GM21367 (cell line): Measurements from ENCODE around the gene PREB.

ENCODE experiments used
- ATAC-seq: cut with Tn5 transposase; IDR thresholded peaks from one replicate; pipeline ENCODE4 v1.9.1; 2021; ENCODE audit not compliant: unreplicated experiment

PREB gene

GRCh38 chr2:27152796-27153464 lies 18.5 kb upstream of the PREB start:
- no peak for ATAC-seq

- no peak for ATAC-seq
Measured at GRCh38 chr2:27152102-27152795, 17.8 kb upstream of the PREB start.

- no peak for ATAC-seq
Measured at GRCh38 chr2:27150639-27151230, 16.3 kb upstream of the PREB start.

DNA sequence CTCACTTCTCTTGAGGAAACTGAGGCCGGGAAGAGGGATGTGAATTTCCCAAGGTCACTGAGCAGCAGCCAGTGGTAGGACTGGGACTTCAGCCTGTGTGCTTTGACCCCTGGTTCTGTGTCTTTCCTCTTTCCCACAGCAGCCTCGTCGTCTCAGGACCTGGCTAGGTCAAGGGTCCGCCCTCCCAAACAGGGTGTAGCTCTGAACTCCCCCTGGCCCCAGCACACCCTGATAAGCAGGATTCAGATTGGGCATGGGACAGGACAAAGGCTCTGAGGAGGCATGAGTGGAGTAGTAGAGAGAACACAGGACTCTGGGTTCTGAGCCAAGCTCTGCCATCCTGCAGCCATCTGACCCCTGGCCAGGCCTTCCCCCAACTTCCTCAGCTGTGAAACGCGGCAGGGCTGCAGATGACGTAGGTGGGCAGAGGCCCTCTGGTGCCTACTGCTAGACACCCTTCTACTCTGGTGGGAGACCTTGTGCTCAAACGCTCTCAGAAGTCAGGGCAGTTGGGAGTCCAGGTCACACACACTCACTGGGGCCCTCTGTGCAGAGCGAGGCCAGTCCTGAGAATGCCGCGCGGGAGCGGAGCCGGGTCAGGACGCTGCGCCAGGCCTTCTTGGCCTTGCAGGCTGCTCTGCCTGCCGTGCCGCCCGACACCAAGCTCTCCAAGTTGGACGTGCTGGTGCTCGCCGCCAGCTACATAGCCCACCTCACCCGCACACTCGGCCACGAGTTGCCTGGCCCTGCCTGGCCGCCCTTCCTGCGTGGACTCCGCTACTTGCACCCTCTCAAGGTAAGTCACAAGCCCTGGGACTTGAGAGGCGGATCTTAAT lies 15.4 kb upstream of the PREB start:
- no peak for ATAC-seq

DNA sequence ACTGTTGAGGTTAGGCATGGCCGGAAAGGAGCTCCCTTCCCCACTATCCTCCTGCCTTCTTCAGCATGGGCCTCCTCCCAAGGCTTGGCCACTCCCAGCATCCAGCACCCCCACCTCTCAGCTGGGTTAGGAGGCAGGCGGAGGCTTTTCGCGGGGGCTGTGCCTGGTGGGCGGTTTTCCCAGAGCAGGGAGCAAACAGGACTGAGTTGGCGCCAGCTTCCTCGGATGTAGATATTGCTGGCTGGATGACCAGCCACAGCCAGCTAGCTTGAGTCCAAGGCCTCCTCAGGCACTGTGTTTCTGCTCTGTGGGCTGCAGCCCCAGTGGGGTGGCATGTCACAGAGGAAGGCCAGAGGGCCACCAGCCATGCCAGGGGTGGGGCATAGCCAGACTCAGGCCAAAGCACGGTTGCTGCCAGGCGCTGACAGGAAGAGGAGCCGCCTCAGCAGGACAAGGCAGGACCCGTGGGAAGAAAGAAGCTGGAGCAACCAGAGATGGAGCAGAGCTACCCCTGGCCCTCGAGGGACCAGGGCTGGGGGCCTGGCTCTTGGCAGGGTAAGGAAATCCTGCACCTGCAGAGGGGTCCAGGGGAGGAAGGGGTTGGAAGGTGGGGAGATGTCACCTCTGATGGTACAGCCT lies 14.5 kb upstream of the PREB start, which contains the start of gene TCF23:
TCF23 (plus strand) TSS at position 204 of the 639 bp plus-strand sequence; CDS start at position 334, 130 bp downstream.
- ATAC-seq: no peak

DNA sequence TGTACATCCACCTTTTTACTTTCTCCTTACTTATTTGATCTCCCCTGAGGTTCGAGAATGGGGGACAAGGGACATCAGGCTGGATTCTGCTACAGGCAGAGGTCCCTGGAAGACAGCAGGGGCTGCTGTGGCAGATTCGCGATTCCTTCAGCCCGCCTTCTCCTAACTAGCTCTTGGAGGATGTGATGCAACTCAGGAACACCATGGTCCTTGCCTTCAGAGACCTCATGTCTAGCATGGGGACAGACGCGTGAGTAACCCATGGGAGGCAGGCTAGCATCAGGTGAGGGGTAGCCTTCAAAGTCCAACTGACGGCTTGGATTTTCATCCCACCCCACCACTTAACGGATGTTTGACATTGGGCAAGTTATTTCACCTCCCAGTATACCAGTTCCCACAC lies 13.5 kb upstream of the PREB start:
- ATAC-seq: no peak

DNA sequence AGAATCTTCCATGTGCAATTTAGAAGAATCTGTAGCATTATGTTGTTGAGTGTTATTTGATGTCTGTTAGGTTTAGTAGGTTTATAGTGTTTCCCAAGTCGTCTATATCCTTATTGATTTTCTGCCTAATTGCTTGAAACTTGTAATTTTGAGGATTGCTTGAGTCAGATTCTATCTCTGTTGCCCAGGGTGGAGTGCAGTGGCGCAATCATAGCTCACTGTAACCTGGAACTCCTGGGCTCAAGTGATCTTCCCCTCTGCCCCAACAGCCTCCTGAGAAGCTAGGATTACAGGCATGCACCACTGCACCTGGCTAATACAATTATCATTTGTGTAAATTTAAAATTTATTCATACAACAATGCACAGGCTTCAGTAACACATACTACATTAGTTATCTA lies 11.2 kb upstream of the PREB start:
- no peak for ATAC-seq

- ATAC-seq: no peak
Measured at GRCh38 chr2:27143285-27143684, 8.8 kb upstream of the PREB start.

DNA sequence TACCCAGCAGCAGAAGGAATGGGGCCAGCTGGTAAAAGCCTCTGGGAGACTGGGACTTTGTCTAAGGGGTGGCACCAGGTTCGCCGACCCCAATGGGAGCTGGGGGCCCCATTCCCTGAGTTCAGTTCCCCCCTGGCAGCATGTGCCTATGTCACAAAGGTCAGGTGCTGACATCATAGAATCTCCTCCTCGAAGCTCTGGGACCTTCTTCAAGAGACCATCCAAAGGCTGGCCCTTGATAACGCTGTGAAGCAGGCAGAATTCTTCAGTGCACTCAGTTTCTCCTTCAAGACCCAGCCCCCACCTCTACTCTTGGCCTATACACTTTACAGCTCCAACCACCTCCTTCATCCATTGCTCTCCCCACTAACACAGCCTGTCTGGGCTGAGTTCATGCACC lies 4.9 kb upstream of the PREB start, which contains the start of gene PRR30:
PRR30 (minus strand) TSS at position 101 of the 400 bp plus-strand sequence. CDS start 1,081 bp downstream, outside the sequence.
- no peak for ATAC-seq

- no peak for ATAC-seq
Measured at GRCh38 chr2:27138111-27138510, 3.7 kb upstream of the PREB start.

DNA sequence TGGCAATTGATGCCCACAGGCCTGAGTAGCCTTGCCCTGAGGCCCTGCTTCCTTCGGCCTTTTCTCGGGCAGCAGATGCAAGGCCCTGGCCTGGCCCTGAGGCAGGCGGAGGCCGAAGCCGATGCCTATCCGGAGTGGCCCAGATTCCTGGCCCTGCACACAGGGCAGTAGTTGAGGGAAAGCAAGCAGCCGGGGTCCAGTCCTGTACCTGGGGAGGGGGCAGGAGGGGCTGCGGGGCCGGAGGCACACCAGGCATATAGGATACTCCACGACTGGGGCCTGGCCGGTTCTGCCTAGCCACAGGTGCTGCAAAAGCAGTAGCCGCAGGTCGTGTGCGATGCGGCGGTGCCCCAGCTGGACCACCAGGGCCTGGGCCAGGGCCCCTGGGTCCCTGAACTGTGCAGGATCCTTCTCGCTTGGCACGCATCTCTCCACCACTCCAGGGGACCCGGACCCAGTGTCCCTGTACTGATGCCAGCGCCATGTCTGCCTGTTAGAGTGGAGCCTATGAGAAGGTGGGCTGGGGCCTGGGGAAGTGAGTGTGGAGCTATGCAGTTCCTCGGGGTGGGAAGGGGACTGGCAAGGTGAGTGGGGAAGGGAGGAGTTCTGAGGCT lies 3.0 kb upstream of the PREB start:
- ATAC-seq: no peak

GRCh38 chr2:27136751-27137150 lies 2.3 kb upstream of the PREB start:
- ATAC-seq: no peak

- no peak for ATAC-seq
Measured at GRCh38 chr2:27135478-27135955, 1.1 kb upstream of the PREB start.

DNA sequence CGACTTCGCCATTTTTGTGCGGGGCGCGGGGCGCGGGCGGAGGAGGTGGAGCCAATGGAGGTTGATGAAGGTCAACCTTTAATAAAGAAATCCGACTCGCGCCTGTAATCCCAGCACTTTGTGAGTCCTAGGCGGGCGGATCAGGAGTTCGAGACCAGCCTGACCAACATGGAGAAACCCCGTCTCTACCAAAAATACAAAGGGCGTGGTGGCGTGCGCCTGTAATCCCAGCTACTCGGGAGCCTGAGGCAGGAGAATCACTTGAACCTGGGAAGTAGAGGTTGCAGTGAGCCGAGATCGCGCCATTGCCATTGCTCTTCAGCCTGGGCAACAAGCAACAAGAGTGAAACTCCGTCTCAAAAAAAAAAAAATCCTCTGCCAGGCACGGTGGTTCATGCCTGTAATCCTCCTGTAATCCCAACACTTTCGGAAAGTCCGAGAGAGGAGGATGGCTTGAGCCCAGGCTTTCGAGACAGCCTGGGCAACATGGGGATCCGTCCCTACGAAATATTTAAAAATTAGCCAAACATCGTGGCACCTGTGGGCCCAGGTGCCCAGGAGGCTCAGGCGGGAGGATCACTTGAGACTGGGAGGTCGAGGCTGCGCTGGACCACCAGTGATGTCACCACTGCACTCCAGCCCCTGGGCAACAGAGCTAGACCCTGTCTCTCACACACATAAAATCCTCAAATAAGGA lies 493 bp upstream of the PREB start:
- no peak for ATAC-seq

GRCh38 chr2:27133195-27133875 lies 1.1 kb downstream of the PREB start:
- no peak for ATAC-seq

DNA sequence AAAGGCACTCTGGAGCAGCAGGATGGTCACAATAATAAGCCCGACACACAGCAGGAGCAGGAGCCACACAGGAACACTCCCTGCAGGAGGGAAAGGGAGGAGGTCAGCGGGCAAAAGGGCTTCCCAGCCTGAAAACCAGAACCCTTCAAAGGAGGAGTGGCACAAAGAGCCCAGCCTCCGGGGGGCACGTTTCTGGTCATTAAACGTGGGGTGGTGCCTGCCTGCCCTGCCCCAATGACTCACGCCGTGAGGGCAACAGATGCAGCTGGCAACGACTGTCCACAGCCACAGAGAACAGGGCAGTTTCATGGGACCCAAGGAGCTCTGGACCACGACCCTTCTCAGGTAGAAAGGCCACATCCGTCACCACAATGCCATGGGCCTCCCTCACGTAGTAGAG lies 3.0 kb downstream of the PREB start:
- ATAC-seq: no peak

DNA sequence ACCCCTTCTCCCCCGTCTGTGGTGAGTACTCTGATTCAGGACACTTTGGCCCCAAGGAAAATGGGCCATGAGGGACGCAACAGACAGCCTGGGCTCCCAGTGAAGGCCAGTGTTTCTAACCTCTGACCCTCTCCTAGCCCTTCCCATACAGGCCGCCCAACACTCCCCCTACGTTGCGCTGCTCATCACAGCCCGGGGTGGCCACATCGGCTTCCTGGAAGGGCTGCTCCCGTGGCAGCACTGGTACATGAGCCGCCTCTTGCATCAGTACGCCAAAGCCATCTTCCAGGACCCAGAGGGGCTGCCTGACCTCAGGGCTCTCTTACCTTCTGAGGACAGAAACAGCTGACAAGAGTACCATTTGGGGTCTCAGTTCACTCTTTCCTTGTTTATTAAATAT lies 4.0 kb downstream of the PREB start:
- no peak for ATAC-seq

- ATAC-seq: no peak
Measured at GRCh38 chr2:27128668-27129571, 5.5 kb downstream of the PREB start.
